Non-pigmented ciliary epithelial cell (primary cell): ENCODE results near the gene ENDOG.

Experiments
- DNase-seq: peaks from one replicate; pipeline ENCODE4 v3.0.0-alpha.2; 2010; ENCODE audit warnings: low read depth

ENDOG gene

DNA sequence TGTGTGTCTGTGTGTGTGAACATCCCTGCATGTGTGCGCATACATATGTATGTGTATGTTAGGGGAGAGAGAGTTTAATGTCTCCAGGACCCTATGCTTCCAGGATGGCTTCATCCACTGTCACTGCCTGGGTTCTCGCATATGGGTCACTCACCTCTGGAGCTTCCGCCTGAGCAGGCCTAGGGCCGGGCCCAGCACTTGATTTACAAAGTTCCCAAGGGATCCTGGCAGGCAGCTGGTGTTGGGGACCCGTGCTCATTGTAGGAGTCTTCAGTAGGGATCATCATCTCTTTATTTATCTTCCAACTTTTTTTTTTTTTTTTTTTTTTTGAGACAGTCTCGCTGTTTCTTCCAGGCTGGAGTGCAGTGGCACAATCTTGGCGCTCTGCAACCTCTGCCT lies 18.2 kb upstream of the ENDOG start:
- no peak for DNase-seq

DNA sequence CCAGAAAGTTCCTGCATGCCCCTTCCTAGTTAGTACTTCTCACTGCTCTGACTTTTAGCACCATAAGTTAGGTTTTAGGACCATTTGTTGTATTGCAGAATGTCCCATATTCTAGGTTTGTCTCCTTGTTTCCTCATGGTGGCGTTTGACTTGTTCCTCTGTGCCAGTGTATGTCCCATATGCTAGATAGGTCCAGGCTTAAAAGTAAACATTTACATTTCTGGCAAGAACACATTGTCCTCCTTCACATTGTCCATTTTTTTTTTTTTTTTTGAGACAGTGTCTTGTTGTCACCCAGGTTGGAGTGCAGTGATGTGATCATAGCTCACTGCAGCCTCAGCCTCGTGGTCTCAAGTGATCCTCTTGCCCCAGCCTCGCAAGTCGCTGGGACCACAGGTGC lies 15.8 kb upstream of the ENDOG start:
- no peak for DNase-seq

DNA sequence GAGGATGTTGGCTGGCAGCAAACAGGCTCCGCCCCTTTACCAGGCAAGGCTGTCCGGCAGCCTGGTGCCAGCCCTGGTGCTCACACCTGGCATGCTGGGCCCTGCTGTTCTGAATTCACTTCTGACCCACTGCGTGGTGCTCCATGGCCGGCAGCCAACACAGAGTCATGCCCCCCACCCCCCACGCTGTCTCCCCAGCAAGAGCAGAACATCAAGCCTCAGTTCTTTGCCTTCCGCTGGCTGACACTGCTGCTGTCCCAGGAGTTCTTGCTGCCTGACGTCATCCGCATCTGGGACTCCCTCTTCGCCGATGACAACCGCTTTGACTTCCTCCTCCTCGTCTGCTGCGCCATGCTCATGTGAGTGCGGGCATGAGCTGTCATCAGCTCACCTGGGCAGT lies 12.6 kb upstream of the ENDOG start:
- DNase-seq: no peak

DNA sequence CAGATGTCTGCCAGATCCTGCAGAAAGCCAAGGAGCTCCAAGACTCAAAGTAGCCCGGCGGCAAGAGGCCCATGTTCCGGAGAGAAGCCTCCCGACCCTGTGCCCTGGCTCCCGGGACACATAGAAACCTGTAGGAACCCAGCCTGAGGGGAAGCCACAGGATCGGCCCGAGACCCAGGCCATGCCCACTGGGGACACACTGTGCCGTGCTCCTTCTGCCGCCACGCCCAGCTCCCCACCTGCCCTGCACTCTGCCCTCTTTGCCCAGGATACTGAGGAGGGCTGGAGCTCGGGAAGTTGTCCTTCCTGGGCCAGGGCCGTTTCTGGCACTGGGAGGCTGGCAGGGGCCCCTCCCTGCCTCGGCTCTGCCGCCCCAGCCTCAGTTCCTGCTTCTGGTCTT lies 10.5 kb upstream of the ENDOG start:
- no peak for DNase-seq

DNA sequence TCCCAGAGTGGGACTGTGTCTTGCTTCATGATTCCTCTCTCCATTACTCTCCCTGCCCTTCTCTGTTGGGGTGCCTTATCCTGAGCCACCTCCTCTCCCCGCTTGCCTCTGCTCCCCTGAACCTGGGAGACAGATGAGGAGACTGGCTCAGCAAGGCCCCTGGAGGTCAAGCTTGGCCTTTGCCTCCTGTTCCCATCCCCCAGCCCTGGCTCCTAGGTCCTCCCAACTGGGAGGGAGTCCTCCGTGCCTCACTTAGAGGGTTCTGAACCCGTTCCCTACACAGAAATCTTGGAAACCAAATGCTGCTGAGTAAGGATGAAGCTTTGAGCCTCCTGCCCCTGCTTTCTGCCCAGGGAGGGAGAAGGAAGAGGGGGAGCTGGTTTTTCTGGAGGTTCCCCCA lies 9.8 kb upstream of the ENDOG start:
- DNase-seq: no peak

DNA sequence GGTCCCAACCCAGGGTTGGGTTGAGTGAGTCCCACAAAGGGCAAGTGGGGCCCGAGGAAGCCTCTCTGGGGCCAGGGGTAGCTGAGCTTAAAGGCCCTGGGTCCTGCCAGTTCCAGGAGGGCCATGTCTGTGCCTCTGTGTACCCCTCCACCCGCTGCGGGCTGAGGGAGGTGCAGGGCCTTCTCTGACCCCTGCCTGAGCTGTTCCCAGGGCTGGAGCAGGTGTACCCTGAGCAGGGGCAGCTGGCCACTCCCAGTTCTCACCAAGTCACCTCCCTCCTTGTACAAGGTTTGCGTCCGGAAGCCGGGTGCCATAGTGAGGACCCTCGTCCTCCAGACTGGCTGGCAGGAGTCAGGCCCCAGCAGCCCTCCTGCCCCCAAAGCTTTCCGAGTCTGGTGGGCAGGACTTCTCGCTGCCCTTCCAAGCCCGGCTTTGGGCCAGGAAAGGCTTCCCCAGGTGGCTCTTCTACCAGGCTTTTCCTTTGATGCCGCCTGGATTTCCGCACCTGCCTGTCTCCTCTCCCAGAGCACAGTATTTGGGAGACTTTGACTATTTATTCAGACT lies 9.2 kb upstream of the ENDOG start:
- no peak for DNase-seq

DNA sequence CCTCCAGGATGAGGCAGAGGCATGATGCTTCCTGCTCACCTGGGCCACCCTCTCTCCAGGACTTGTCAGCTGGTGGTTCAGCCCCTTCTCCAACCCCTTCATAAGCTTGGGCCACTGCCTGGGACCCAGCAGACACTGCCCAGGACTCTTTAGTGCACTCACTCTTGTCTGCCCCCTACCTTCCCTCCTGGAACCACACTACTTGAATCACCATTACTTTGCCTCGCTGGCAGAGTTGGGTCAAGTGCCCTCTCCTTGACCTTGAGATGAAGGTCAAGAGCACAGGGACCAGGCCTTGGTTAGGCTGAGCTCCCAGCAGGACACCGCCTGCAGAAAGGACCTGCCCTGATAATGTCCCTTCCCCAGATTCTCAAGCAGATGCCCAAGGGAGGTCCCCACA lies 8.5 kb upstream of the ENDOG start:
- no peak for DNase-seq

DNA sequence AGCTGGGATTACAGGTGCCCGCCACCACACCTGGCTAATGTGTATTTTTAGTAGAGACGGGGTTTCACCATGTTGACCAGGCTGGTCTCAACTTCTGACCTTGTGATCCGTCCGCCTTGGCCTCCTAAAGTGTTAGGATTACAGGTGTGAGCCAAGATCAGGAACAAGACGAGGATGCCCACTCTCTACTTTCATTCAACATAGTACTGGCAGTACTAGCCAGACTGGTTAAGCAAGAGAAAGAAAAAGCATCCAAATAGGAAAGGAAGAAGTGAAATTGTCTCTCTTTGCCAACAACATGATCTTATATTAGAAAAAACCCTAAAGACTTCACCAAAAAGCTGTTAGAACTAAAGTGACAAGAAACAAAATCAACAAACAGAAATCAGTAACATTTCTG lies 7.4 kb upstream of the ENDOG start:
- no peak for DNase-seq

DNA sequence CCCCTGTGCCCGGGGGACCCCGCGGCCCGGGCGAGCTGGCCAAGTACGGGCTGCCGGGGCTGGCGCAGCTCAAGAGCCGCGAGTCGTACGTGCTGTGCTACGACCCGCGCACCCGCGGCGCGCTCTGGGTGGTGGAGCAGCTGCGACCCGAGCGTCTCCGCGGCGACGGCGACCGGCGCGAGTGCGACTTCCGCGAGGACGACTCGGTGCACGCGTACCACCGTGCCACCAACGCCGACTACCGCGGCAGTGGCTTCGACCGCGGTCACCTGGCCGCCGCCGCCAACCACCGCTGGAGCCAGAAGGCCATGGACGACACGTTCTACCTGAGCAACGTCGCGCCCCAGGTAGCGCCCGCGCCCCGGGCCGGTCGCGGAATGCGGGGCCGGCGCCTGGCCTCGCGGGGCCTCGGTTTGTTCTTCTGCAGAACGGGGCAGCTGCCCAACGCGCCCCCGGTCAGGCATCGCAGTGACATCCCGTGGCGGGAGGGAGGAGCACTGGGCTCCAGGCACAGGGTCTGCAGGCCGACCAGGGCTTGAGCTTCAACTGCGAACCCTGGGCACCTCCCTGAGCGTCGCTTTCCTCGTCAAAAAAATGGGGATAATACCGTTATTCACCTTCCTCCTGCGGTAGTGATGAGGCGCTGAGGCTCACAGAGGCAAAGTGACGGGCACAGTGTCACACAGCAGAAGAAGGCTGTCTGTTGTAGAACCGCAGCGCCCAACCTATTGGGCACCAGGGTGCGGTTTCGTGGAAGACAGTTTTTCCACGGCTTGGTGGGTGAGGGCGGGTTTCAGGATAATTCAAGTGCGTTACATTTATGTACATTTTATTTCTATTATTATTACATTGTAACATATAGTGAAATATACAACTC lies 777 bp downstream of the ENDOG start:
- no peak for DNase-seq

DNA sequence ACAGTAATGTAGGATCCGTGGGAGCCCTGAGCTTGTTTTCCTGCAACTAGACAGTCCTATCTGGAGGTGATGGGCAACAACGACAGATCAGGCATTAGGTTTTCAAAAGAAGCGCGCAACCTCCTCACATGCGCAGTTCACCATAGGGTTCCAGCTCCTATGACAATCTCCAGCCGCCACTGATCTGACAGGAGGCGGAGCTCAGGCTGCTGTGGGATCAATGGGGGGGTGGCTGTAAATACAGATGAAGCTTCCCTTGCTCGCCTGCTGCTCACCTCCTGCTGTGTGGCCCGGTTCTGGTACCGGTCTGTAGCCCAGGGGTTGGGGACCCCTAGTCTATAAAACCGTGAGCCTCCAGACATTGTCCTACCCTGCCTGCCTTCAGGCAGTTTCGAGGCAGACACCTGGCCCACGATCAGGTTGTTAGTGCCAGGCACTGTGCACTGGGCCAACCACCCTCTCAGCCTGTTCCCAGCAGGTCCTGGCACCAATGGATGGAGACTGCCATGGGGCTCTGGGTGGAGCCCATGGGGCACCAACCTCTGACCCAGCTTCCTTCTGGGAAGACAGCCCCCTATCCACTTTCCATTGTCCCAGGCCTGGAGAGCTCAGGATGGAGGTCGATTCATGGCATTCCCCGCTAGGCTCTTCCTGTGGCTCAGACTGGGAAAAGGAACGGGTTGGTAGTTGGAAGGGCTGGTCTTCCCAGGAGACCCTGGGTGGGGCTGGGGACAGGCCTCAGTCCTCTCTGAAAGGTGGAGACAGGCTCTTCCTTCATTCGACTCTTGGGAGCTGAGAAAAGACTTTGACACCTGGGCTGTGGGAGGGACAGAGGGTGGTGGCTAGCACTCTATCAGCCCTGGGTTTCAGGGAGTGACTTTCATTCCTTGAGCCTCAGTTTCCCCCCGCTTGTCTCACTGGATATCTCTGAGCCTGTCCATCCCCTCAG lies 1.7 kb downstream of the ENDOG start:
- no peak for DNase-seq

DNA sequence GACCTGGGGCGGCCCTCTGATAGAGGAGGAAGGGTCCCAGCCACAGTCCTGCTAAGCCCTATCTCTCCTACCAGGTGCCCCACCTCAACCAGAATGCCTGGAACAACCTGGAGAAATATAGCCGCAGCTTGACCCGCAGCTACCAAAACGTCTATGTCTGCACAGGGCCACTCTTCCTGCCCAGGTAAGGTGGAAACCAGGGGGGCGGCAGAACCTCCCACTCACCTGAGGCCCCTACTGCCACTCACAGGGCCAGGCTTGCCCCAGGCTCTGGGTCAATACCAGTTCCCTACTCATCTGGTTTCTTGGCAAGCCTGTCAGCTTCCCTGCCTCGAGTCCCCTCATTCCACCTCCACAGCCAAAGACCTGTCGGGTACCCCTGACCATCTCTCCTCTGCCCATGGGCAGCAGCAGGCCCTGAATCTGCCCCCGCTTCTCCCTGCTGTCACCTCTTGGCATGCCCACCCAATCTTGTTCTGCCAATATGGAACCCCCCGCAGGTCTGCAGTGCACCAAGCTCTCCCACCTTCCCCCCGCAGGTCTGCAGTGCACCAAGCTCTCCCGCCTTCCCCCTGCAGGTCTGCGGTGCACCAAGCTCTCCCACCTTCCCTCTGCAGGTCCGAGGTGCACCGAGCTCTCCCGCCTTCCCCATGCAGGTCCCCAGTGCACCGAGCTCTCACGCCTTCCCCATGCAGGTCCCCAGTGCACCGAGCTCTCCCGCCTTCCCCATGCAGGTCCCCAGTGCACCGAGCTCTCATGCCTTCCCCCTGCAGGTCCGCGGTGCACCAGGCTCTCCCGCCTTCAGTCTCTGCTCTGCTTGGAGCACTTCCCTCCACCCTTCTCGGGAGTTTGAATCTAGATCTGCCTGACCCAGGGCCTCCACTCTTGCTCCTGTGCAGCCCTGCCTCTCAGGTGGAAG lies 2.6 kb downstream of the ENDOG start:
- no peak for DNase-seq

DNA sequence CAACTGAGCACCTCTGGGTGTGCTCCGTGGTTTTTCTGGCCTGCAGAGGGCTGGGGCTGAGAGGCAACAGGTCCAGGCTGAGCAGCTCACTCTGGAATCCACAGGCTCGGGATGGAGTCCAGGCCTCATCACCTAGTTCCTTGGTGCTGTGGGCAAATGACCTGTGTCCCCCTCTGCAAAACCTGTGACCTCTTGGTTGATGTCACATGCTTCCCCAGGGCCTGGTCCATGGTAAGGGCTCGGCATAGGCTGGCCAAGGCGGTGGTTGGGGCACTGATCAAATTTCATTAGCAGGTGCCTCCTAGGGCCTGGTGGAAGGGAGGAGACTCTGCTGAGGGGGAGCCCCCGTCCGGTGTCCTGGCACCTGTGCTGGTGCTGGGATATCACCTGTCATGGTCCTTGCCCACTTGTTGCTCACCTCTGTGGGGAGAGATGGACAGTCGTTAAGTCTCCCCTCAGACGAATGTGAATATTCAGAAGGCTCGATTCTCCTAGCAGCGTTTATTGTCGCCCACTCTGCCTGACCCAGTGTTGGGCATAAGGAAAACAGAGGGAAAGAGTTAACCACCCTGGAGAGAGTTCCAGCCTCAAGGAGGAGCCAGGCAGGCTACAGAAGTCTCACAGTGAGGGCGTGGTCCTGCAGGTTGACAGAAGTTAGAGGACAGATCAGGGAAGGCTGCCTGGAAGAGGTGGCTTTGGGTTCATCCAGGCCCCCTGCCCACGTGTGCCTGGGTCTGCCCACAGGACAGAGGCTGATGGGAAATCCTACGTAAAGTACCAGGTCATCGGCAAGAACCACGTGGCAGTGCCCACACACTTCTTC lies 3.5 kb downstream of the ENDOG start:
- no peak for DNase-seq

DNA sequence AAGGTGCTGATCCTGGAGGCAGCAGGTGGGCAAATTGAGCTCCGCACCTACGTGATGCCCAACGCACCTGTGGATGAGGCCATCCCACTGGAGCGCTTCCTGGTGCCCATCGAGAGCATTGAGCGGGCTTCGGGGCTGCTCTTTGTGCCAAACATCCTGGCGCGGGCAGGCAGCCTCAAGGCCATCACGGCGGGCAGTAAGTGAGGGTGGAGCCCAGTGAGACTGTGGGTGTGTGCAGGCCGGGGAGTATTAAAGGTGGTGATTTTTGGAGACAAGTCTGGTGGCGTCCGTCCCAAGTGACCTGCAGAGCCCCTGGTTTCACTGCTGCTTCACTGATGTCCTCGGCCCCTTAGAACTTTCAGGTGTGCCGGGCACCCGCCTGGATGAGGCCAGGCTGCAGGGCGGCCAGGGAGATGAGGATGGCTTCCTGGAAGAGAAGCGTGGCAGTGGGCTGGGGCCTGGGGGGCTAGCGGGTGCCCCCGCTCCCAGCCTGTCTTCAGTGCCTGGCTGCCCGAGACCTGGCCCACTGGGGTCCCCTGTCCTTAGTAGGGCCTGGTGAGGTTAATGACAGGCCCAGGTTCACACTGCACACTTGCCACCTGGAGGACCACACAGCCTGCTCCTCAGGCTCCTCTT lies 4.2 kb downstream of the ENDOG start:
- DNase-seq: no peak

DNA sequence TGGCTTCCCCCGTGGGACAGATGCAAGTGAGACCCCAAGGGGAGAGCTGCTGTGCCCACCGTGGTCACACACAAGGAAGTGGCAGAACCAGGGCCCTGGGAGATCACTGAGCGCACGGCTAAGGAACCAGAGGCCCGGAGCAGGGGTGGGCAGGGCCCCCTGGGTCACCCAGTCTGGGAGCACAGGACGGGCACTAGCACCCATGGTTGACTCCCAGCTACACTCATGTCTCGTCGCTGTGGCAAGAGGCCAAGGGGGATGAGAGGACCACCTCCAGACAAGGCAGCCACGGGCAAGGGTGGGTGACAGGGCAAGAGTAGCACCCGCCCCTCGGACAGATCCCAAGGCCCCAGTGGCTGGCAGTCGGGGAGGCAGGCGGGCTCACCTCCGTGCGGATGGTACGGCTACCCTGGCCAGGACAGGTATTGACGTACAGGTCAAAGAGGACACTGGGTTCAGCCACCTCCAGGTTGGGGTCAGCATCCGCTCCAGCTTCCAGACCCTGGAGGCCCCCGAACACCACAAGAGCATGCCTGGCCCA lies 5.1 kb downstream of the ENDOG start:
- no peak for DNase-seq

DNA sequence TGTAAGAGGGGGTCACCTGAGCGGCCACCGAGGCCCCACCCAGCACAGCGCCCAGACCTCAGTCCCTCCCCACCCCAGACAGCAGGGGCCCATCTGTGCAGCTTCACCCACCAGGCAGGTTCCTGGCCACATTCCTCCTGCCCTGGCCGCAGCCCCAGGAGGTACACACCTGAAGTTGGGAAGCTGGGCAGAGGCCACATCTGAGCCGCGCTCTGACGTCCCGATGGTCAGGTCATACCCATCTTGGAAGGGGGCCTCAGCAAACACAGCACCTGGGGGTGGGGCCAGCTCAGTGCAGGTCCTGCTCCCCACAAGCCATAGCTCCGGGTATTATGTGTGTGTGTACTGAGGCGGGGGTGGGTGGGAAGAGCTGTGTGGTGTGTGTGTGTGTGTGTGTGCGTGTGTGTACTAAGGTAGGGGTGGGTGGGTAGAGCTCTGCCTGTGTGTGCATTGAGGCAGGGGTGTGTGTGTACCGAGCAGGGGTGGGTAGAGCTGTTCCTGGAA lies 5.7 kb downstream of the ENDOG start:
- no peak for DNase-seq

DNA sequence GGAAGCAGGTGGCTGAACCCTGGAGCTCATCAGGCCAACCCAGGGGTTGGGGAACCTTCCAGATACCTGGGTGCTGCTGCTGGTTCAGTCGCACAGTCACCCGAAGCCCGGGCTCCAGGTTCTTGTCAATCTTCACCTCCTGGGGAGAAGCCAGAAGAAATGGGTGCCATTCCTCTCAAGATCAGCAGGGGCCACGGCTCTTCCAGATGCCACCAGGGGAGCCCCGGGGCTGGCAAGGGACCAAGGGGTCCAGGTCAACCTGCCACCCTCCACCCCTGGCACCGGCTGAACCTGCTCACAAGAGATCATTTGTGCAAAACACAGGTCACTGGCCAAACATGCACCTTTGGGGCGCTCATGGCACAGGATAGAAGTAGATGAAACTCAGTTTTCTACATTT lies 6.6 kb downstream of the ENDOG start:
- no peak for DNase-seq

DNA sequence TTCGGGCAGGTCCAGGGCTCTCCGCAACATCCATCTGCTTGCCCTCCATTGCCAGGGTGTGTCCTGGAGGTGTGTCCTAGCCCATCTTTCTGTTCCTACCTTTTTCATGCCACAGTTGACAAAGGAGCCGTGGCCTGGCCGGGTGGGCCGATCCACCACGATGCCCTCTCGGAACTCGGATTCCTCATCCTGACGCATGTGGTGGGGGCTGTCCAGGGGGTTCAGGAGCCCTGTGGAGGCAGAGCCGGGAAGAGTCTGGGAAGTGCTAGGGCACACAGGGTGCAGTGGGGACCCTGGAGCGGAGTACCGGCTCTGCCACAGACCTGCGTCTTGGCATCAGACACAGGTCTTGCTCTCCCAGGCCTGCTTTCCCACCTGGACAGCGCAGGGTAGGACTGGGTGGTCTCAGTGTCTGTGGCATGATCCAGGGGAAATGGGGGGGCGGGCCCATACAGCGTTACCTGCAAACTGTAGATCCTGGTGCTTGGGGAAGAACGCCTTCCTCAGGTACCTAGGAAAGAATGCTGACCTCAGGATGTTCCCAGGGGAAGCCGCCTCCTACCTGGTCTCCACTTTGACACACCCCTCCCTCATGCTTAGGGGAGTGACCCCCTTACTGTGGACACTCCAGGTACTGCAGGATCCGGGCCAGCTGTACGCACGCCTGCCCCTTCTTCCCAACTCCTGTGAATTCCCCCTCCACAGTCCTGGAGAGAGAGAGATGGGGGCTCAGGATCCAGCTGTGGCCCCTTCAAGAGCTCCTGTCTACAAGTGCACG lies 7.8 kb downstream of the ENDOG start:
- no peak for DNase-seq

DNA sequence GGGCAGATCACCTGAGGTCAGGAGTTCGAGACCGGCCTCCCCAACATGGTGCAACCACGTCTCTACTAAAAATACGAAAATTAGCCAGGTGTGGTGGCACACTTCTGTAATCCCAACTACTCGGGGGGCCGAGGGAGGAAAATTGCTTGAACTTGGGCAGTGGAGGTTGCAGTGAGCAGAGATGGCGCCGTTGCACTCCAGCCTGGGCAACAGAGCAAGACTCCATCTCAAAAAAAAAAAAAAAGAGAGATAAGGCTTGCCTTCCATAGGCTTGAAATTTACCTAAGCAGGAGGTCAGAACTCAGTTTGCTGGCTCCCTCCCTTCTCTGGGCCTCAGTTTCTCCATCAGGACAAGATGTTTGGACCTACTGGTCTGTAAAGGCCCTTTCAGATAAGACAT lies 10.0 kb downstream of the ENDOG start:
- DNase-seq: no peak
